ENCODE results near the gene UNC13B.

- TF ChIP-seq GABPA (IDR thresholded peaks at IDR 0.05; ENCODE audit: borderline replicate concordance, insufficient read depth, low read length) = no peak
- TF ChIP-seq KDM1A (IDR thresholded peaks at IDR 0.05; ENCODE audit: borderline replicate concordance, low read length) = no peak
- TF ChIP-seq CTCF (IDR thresholded peaks at IDR 0.05; ENCODE audit: control extremely low read depth in 1 of 3, insufficient read depth in 1 of 3, low read depth in 1 of 3, low read length in 3 of 3) = no peak
- TF ChIP-seq SP1 (IDR thresholded peaks at IDR 0.05; ENCODE audit: low read depth, low read length) = no peak
- TF ChIP-seq GTF2F1 (IDR thresholded peaks at IDR 0.05; ENCODE audit: borderline replicate concordance, low read depth, low read length) = no peak
- TF ChIP-seq MAFK (IDR thresholded peaks at IDR 0.05; ENCODE audit: low read depth, low read length) = no peak
- TF ChIP-seq FOSL1 (IDR thresholded peaks at IDR 0.05; ENCODE audit: insufficient read depth, low read depth, low read length) = no peak
- no peak for TF ChIP-seq RAD21 (IDR thresholded peaks at IDR 0.05 in 1 of 2, conservative IDR thresholded peaks at IDR 0.05 in 1 of 2; ENCODE audit: low read depth in 2 of 2, low read length in 2 of 2)
- no peak for TF ChIP-seq CREB1 (IDR thresholded peaks at IDR 0.05)
- no peak for TF ChIP-seq RXRA (IDR thresholded peaks at IDR 0.05; ENCODE audit: insufficient read depth, low read depth, low read length)
- no peak for TF ChIP-seq EP300 (IDR thresholded peaks at IDR 0.05; ENCODE audit: borderline replicate concordance in 1 of 2, low read depth in 2 of 2, low read length in 2 of 2)
- TF ChIP-seq JUN (IDR thresholded peaks at IDR 0.05; ENCODE audit: low read depth, low read length) = no peak
- TF ChIP-seq HDAC6 (IDR thresholded peaks at IDR 0.05; ENCODE audit: low read depth, low read length) = no peak
- no peak for TF ChIP-seq TAF1 (IDR thresholded peaks at IDR 0.05; ENCODE audit: low read depth, low read length)
These were observed 286.7 kb downstream of the UNC13B start for GRCh38 chr9:35448496-35448895.
